HG03342 (cell line): ENCODE results near the gene LANCL2.
"Not testable (repeated sequence)": the region's sequence is repeated elsewhere in the genome, so short reads cannot be mapped to it uniquely, and the experiment has no call there.

Experiments
- ATAC-seq: cut with Tn5 transposase; IDR thresholded peaks from one replicate; pipeline ENCODE4 v1.9.1; 2021; ENCODE audit warnings: mild to moderate bottlenecking, moderate library complexity; ENCODE audit not compliant: unreplicated experiment

The LANCL2 gene

DNA sequence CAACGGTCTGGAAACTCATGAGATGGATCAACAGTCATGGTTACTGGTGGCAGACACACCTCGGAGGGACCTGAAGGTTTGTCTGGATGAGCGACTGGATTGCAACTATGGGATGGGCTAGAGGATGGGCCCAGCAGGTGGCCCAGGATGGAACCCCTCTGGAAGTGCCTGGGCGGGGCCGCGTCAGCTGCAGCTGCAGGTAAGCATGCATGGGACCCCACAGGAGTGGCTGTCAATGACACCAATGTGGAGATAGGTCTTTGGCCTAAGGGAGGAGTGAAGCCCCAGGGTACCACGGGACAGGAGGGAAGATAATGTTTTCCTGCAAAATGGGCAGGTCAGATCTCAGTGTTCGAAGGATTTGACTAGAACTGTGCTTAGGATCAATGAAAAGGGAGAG, 103.4 kb downstream of the LANCL2 start:
- ATAC-seq = no peak

DNA sequence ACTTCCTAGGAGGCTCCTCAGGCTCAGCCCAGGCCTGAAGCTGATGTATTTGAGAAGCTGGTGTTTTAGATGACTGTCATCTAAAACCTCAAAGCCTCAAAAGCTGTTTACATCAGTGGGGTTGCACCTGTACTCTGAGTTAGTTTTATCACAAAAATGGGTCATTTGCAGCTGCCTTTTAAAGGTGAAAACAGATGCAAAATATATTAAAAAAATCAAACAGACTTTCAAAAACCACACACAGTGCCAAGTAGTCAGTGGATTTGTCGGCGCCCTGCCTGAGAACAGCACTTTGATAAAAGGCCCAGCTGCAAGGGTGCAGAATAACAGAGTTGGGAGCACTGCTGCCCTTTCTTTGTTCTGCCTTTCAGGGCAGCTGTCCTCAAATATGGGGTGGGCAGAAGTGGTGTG, 104.1 kb downstream of the LANCL2 start:
- no peak for ATAC-seq

DNA sequence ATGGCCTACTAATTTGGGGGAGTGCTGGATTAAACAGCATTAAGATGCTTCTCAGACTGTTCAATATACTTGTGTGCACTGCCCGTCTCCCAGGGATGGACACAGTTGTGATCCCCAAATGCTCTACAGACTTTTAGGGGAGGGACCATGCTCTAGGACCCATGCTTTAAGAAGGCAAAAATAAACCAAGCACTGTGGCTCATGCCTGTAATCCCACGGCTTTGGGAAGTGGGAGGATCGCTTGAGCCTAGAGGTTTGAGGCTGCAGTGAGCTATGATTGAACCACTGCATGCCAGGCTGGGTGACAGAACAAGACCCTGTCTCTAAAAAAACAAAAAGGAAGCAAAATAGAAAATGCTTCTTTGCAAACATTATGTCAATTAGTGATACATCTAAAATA, 104.6 kb downstream of the LANCL2 start:
- no peak for ATAC-seq

DNA sequence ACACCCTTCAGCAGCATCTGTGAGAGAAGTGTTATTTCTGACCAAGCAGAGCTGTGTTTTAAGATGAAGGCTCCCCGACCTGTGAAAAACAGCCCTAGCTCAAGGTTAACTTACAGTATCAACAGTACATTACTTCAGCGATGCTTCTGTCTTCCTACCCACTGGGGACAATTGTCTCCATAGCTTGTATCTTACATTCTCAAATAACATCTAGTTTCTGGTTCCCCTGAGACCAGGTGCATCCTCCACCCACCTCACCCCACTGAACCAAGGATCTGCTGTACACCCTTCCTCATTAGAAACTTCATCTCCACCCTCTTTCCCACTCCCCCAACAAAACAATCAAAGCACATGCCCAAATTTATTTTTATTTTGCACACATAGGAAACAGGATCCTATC, 105.1 kb downstream of the LANCL2 start:
- no peak for ATAC-seq

DNA sequence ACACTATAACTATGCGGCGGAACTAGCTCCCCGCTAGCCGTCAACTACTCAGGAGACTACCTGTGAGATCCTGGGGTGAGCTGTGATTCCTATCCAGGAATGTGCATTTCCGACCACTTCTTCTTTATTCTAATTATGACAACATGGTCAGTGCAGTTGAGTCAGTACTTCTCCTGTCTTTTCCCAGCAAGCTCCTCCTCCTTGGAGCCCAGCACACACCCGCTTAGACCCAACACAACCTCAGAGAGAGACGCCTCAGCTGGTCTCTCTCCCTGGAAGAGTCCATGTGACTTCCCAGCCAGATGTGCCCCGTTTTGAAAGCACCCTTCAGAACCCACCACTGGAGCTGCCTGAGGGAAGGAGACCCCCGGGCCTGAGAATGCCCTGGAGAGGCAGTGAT, 106.5 kb downstream of the LANCL2 start:
- not testable (repeated sequence) for ATAC-seq

DNA sequence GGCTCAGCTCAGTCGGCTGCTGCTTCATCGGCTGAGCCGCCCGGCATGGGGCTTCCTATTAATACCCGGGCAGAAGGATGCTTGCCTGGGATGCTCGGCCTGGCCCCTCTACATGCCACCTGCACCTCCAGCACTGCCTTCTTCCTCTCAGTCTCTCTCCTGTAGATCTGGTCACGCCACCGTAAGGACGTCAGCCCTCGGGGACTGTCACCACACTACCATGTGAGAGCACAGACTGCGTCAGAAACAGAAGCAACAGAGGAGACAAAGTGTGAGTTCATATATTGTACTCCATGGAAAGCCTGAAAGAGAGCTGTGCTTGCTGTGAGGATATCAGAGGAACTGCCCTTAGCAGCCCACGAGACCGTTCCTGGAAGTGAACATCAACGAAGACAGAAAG, 107.3 kb downstream of the LANCL2 start:
- not testable (repeated sequence) for ATAC-seq

DNA sequence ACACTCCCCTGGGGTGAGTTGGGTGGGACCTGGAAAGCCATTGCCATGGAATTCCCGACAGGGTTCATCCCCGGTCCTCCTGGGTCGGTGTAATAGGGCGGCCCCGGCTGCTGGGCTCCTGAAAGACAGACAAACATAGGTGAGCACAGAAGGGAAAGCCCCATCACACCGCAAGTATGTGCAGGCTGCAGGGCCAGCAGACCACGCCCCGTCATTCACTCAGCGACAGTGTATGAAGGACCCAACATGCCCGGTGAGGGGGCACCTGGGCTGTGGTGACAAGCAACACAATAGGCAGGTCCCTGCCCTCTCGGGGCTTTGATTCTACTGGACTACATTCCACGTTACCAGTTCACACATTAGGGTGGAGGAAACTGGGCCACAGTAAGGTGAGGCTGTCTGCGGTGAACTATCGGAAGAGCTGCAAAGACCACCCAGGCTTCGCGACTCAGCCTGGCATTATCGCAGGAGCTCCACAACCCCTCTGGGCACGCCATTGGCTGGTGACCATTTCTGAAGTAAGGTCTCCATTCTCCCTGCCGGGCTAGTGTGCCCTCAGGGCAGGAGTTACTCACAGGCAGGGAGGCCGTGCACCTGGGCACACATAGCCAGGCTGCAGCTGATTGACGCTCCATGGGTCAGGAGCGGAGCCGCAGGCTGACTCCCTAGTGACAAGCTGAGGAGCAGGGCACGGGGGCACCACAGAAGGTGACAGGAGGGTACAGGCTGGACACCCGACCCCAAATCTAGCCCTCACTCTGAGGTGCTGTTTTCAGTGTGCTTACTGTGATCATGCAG, 108.0 kb downstream of the LANCL2 start:
- no peak for ATAC-seq

DNA sequence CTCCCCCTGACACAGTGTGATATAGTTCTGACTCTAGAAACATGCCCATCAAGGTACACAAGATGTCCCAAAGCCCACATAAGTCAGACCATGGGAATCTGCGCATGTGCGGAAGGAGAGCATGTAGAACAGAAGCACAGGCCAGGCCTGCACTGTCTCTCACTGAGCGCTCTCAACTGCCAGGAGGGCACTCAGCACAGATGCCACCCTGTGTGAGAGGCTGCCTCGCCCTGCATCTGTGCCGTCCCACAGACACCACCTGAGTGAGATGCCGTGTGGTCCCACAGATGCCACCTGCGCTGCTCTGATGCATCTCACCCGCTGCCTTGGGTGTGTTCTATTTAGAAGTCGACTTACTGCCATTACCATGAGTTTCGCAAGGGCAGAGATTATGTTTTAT, 108.8 kb downstream of the LANCL2 start:
- ATAC-seq = no peak

DNA sequence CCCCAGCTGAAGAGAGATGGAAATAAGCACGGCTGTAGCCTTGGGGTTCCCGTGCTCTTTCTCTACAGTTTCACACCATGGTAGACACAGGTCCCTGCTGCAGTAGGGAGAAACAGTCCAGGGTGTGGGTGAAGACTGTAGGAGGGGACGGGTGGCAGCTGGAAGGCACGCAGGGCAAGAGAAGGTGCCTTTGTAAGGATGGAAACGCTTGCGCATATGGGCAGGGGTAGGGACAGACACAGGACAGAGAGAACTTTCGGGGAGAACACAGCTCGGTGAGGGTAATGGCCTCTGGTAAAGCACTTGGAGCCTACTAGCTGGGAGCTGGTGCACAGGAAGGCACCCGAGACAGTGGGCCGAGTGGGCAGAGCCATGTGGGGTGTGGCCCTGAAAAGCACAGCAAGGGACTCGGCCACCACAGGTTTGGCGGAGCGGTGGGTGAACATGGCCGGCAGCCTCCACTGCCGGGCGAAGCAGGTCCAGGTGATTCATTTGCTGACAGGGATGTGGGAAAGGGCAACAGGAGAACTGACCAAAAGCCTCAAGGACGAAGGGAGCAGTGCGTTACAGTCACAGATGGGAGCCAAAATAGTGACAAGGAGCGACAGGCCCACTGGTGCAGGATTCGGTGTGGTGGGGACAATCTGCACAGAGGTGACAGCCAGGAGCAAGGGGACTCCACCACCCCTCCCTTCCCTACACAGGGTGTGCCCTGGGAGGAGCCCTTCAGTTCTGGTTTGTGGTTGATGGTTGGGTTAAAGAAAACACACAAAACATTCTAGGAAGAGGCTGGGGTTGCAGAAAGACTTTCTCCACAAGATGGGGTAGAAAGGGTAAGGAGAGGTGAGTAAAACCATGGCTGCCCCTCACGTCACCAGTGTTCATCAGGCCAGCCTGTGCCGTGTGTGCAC, 110.1 kb downstream of the LANCL2 start:
- no peak for ATAC-seq

DNA sequence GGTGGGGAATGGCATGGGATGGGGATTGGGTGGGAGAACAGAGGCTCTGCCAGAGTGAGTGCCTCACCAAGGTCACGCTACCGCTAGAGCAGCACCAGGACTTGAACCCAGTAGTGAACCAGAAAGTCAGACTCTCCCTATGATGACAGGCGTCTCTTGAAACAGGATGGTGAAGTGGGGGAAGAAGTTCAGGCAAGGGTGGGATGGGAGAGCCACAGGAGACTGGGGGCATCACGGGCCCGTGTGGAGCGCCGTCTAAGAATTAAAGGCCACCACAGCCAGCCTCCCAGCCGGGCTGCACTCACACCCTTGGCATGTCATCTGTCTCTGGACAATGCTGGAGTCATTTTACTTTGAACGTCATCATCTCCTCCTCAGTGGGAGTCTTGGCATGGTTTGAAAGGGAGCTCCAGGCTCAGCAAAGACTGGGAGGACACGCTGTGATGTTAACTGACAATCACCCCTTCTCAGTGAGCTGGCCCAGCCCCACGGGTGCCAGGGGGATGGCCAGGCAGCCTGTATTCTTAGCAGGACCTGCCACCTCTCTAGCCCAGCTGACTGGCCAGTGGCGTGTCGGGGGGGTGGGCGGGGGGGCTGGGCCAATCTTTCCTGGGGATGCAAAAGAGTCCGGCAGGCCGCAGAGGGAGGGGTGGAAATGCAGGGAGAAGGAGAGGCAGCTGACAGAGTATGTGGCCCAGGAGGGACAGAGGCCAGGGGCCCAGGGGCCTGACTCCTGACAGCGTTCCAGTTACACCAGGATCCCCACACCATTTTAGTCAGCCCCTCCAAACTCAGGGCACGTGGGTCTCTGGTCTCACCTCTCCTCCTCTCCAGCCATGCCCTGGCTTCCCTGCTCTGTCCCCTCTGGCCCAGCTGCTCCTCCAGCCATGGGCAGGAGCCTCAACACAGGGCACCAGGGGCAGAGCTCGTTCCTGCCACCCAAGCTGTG, 111.0 kb downstream of the LANCL2 start:
- ATAC-seq = no peak

DNA sequence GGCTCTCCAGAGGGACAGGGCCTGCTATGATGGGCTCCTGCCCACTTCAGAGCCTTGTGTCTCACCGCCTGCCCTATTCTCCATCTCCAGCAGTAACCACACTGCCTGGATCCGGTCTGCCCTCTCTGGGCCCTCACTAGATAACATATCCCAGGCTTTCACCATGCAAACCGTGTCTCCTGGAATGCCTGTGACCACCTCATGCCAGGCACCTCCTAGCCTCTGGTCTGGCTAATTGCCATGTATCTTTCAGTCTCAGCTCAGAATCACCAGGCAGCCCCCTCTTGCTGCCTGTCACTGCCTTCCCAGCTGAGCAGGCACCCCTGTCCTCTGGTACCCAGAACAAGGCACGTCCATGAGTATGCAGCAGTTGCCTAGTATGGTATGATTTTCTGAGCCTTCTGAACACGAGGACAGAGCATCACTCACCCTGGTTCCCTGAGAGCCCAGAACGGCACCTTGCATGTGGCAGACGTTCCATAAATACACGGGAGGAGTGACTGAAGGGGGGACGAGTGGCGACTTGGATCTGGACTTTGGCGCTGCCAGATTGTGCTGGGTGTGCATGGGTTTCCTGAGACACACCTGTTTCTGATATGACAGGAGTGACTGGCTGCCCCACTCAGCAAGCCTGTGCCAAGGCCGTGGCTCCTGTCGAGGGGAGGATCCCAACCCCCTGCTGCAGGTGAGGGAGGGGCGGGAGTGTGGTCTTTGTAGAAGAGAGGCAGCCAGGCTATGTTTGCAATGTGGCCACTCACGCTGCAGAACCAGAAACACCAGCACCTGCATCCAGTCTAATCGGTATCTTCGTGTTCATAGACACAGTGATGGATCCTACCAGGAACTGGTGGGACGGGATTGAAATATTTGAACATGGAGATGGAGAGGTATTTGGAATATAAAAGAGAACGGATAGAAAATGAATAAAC, 112.0 kb downstream of the LANCL2 start:
- ATAC-seq = no peak

DNA sequence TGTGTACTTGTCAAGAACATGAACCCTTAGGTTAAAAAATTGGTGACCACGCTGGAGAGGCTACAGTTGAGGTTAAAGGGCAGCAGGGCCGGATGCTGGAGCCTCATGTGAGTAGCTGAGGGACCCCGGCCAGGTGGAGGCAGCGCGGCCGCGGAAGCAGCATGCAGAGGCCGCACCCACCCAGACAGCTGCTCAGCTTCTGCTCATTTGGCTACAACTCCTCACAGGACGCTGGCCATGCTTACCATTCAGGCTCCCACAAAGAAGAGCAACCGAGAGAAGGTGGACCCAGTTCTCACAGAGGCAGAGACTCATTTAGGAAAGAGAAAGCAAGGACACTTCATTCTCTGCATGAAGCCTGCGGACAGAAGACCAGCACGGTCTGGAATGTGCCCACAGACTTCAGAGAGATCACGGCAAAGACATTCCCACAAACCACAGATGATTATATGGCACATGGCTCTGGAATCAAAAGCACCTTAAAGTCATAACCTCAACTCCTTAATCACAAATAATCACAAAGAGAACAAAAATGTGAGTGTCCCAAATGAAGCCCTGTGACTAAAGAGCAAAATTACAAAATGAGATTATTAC, 112.7 kb downstream of the LANCL2 start:
- no peak for ATAC-seq

DNA sequence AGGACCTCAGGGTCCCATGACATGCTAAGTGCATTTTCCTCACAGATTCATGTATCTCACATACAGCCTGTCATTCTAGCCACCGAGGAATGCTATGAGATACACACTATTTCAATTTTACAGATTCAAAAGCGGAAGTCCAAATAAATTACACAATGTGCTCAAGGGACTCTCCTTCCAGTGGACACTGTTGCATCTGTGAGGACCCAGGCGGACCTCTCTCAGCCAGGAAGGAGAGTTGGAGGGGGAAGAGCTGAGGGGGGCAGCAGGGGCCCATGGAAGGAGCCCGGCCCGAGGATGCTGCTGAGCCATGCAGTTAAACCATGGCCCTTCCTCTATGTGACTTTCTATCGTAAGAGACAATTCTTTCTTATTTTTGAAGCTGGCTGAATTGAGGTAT, 113.6 kb downstream of the LANCL2 start:
- ATAC-seq = no peak

DNA sequence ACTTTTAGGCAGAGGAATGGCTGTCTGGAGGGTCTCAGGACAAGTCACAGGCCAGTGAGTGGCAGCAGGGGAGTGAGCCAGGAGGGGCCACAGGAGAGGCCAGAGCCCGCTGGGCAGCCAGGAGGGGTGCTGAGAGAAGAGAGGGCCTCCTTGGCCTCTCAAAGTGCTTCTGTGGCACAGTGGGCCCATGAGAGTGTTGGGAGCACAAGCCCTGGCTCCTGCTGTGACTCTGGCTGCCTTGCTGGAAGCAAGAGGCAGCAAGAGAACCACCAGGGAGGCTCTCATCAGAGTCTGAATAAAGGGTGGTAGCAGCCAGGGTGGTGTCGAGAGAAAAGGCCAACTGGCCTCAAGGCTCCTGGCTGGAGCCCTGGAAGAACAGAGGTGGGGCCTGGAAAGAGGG, 116.0 kb downstream of the LANCL2 start:
- no peak for ATAC-seq

DNA sequence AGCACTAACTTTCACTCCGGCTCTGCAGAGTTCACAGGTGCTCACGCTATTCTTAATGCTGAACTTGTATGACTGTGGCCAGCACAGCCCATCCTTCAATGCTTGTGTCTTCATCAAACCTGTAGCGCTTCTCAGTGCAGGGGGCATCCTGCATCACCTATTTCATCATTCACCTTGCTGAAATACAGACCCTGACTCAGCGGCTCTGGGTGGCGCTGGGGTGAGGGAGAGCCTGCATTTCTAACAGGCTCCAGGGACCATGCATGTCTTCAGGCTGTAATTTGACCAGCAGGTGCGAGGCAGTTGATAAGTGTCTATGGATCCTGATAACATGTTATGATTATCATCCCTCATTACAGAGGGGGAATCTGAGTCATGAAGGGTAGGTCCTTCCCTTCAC, 117.9 kb downstream of the LANCL2 start:
- no peak for ATAC-seq
